ENCODE data around the gene AKAP3. TPM values are rescaled to one million over a fixed set of nuclear protein-coding genes. Genes with fewer than 3 reads are reported as not detected.

Gene AKAP3
- total RNA-seq: 1 to 10 TPM; 2.1 to 2.7 TPM

DNA sequence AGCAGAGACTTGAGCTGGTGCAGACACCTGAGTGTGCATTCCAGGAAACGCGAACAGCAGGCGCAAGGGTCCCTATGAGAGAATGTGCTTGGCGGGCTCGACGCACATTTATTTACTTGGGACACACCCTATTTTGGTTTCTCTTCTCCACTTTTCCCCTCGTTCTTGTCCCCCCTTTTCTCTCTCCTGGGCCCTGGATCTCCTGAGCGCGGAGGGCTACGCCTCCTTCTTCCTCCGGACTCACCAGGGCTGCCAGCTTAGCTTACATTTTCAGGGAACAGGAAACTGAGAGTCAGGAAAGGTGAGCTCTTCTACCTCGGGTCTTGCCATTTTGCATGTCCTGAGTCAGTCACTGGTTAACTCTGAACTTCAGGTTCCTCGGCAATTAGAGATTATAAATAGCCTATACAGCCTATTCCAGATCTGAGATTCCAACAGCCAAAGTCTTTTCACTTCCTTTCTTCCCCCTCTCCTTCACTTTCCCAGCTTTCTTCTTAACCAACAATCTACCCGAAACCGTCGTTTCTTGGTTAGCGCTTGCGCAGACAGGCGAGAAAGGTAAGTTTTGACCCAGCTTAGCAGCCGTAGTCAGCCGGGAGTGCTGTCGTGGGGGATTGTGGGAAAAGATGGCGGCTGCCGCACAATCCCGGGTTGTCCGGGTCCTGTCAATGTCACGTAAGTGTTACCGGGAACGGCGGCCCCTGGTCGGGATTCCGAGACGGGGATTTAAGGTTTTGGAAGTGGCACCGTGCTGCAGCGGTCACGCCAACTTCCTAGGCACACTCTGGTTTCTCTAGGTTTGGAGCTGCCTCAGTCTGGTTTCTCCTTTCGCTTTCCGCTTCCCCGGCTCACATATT lies at the start of gene AKAP3, which contains the start of gene NDUFA9:
Gene AKAP3 (minus strand): TSS at position 551 of the 857 bp plus-strand sequence. CDS start 10,855 bp downstream, outside the sequence.
Gene NDUFA9 (plus strand): TSS at position 614 of the 857 bp plus-strand sequence. CDS start 13 bp downstream, at position 627.
- peak within 1 kb of the TSS; percentile 94 for H3K27ac Mint-ChIP-seq
- no peaks in the 10 kb centered on the region for H3K9me3 Mint-ChIP-seq
- DNase-seq: peak; percentile 78
- H3K36me3 Mint-ChIP-seq: peaks cover 7% of the 10 kb centered on the region
- H3K4me1 Mint-ChIP-seq: peaks cover 40% of the 10 kb centered on the region
- H3K27me3 Mint-ChIP-seq: no peaks in the 10 kb centered on the region
- peak within 1 kb of the TSS; percentile 95 for H3K4me3 Mint-ChIP-seq

DNA sequence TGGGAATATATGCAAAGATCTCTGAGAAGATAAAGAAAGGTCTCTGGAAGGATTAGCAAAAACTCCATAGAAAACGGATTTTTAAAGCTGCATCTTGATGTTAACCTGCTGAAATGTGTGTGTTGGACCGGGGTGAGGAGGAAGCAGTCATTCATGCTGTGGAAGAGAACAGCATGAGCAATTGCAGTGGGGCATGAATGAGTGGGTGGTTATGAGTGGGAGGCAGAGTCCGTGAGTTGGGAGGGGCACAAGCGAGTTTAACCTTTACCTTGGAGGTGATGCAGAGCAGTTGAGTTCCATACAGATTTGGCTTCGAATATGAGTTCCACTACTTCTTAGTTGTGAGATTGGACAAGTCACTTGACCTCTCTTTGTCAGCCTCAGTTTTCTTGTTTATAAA lies 41.9 kb upstream of the AKAP3 start:
- Mint-ChIP-seq H3K36me3 (peaks cover 49% of the 10 kb centered on the region), H3K4me3 (no peak overlapping the region), H3K4me1 (no peaks in the 10 kb centered on the region), H3K9me3 (no peaks in the 10 kb centered on the region), H3K27me3 (no peaks in the 10 kb centered on the region), H3K27ac (no peak overlapping the region)
- no peak for DNase-seq

DNA sequence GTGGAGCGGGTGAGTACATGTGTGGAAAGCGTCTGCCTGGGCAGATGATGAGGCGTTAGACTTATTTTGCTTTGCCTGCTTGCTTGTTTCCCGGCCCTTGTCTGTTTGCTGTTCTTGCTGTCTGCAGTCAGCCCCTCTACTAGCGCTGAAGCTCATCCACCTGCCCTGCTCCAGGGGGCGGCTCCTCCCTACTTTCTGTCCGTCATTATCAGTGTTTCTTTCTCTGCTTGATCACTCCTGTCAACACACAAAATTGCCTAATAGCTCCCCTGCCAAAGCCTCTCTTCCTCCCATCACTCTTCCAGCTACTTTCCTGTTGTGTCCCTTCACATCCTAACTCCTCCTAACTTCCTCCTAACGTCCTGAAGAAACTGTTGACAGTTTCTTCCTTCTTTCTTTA lies 36.5 kb upstream of the AKAP3 start:
- Mint-ChIP-seq H3K4me1 (no peaks in the 10 kb centered on the region), H3K27me3 (no peaks in the 10 kb centered on the region), H3K36me3 (peaks cover 54% of the 10 kb centered on the region), H3K4me3 (no peak overlapping the region), H3K9me3 (no peaks in the 10 kb centered on the region), H3K27ac (no peak overlapping the region)
- DNase-seq: no peak

DNA sequence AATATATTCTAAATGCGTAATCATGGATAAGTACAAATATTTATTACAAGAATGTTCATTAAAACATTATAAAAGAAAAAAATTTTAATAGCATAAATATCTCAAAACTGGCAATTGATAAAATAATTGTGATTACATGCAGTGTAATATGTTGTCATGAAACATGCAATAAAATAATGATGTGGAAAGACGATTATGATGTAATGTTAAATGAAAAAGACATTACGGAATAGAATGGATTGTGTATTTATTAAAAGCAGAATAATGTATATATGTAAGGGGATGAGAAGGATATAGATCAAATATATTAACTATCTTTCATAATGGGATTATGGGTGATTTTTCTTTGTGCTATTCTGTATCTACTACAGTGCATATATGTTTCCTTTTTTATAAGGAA lies 32.9 kb upstream of the AKAP3 start:
- Mint-ChIP-seq H3K27ac (no peak overlapping the region), H3K9me3 (no peaks in the 10 kb centered on the region)

DNA sequence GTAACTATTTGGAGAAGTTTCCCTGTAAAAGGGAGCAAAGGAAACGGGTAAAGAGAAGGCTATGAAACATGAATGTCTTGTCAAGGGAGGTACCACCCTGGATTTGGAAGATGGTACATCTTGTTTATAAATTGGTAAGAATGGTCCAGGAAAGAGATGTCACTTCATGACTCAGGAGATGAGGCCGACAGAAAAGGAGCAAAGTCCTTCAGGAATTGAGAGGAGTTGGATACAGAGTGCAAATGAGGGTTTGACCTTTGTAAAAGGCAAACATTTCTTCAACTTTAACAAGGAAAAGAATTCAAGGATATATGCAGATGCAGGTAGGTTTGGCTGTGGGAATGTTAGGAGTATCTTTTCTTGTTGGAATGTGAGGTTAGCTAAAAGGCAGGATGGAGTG lies 30.9 kb upstream of the AKAP3 start:
- no peaks in the 10 kb centered on the region for H3K27me3 Mint-ChIP-seq
- DNase-seq: no peak
- H3K36me3 Mint-ChIP-seq: peaks cover 35% of the 10 kb centered on the region
- H3K4me3 Mint-ChIP-seq: no peak overlapping the region
- H3K27ac Mint-ChIP-seq: no peak overlapping the region
- H3K9me3 Mint-ChIP-seq: no peaks in the 10 kb centered on the region
- no peaks in the 10 kb centered on the region for H3K4me1 Mint-ChIP-seq

More for the DNA sequence above, 32.9 kb upstream of the AKAP3 start:
- H3K4me3 Mint-ChIP-seq: no peak overlapping the region
- H3K36me3 Mint-ChIP-seq: peaks cover 38% of the 10 kb centered on the region
- no peaks in the 10 kb centered on the region for H3K27me3 Mint-ChIP-seq
- DNase-seq: no peak
- H3K4me1 Mint-ChIP-seq: no peaks in the 10 kb centered on the region

DNA sequence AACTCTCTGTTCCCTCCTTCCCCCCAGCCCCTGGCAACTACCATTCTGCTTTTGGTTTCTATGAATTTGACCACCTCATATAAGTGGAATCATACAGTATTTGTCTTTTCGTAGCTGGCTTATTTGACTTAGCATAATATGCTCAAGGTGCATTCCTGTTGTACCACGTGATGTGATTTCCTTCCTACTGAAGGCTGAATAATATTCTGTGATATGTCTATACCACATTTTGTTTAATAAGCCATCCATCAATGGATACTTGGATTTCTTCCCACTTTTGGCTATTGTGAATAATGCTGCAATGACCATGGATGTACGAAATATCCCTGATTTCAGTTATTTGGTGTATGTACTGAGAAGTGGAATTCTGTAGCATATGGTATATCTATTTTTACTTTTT lies 16.4 kb upstream of the AKAP3 start:
- H3K4me3 Mint-ChIP-seq: no peak overlapping the region

DNA sequence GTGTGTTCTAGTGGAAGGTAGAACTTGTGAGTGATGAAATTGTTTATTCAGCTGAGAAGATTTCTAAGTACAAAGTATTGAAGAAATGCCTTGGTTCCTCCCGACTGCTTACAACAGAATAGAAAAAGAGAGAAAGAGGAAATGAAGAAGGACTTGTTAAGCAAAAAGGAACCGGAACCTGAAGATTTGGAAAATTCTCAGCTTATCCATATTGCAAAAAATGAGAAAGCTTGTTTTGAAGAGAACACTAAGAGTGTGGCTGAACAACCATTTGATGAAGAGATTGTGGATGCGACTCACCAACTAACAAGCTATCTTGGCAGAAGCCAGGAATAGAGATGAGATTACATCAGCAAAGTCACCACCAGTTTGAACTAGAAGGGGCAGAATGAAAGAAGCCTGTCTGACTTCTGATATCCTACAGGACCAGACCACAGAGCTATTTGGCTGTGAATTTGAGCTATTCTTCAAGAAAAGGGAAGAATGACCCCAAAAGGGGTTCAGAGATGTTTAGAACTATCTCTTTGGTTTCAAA lies 15.2 kb upstream of the AKAP3 start:
- H3K4me1 Mint-ChIP-seq: peaks cover 2% of the 10 kb centered on the region

More for the DNA sequence above, 16.4 kb upstream of the AKAP3 start:
- Mint-ChIP-seq H3K27me3 (no peaks in the 10 kb centered on the region), H3K36me3 (peaks cover 31% of the 10 kb centered on the region), H3K27ac (no peak overlapping the region), H3K9me3 (no peaks in the 10 kb centered on the region), H3K4me1 (peaks cover 2% of the 10 kb centered on the region)
- DNase-seq: no peak

DNA sequence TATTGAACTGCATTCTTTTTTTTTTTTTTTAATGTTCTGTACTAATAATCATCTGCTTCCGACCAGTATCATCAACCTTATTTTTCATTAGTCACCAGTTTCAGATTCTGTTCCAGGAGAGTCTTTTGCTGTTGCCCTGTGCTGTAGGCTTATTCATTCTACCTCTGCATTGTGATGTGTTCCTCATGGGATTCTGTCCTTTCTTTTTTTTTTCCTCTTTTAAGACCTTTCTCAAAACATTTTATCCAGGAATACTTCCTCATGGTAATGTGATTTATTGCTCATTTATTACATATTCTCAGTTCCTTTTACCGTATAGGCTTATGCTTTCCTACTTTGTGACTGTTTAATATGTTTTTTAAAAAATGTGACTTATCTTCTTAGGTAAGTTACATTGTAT lies 4.8 kb upstream of the AKAP3 start:
- H3K4me3 Mint-ChIP-seq: no peak overlapping the region
- H3K4me1 Mint-ChIP-seq: peaks cover 34% of the 10 kb centered on the region
- peaks cover 15% of the 10 kb centered on the region for H3K36me3 Mint-ChIP-seq
- DNase-seq: no peak
- no peaks in the 10 kb centered on the region for H3K9me3 Mint-ChIP-seq
- H3K27ac Mint-ChIP-seq: no peak overlapping the region
- H3K27me3 Mint-ChIP-seq: no peaks in the 10 kb centered on the region

More for the DNA sequence above, 15.2 kb upstream of the AKAP3 start:
- H3K9me3 Mint-ChIP-seq: no peaks in the 10 kb centered on the region
- H3K27ac Mint-ChIP-seq: peak overlapping the region; percentile 12
- no peak for DNase-seq
- H3K4me3 Mint-ChIP-seq: no peak overlapping the region
- no peaks in the 10 kb centered on the region for H3K27me3 Mint-ChIP-seq
- H3K36me3 Mint-ChIP-seq: peaks cover 33% of the 10 kb centered on the region

DNA sequence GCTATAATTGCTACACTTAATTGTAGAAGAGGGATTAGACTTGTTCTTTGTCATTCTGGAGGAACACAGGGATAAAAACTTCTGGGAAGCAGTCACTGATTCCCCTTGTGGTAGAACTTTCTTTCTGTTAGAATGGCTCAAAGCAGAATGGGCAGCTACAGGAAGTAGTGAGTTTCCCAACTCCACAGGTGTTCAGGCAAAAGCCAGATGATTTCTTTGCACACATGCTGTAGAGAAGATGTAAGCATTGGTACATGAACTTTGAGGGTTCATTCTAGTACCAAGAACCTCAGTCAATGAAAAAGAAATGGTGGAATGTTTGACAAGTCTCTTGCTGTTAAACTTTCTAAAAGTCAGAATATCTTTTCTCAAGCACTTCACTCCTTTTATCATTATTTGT lies 4.4 kb upstream of the AKAP3 start:
- Mint-ChIP-seq H3K36me3 (peaks cover 15% of the 10 kb centered on the region), H3K9me3 (no peaks in the 10 kb centered on the region), H3K27ac (no peak overlapping the region), H3K4me3 (no peak overlapping the region), H3K4me1 (peaks cover 35% of the 10 kb centered on the region), H3K27me3 (no peaks in the 10 kb centered on the region)
- DNase-seq: no peak

DNA sequence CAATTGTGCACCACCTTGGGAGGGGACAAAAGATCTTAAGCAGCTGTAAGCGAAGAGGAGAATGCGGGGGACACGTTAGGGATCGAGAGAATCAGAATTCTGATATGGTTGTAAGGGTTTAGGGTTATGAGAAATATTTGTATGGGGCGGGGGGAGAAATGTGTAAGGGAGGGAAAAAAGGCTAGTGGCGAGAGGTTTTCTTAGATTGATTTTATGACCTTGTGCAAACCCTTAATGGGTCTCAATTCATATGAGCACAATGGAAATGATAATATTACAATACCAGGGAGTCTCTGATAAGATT lies 459 bp upstream of the AKAP3 start:
- Mint-ChIP-seq H3K4me3 (peak overlapping the region; percentile 95), H3K27ac (peak overlapping the region; percentile 94), H3K4me1 (peaks cover 40% of the 10 kb centered on the region), H3K27me3 (no peaks in the 10 kb centered on the region), H3K9me3 (no peaks in the 10 kb centered on the region), H3K36me3 (peaks cover 10% of the 10 kb centered on the region)
- DNase-seq: no peak

DNA sequence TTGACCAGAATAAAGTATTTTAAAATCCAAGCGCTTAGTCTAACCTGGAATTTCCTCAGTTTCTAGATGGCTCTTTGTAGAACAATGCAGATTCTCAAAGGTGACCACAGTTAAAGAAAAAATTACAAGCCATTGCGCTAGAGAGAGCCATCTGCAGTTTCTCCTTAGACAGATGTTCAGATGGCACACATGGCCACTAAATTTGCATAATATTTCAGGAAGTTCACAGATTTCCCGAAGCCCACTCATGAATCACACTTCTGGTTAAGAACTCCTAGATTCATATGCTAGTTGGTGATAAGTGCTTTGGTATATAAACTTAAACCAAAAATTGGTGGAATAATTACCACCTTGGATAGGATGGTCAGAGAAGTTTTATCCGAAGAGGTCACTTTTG lies 749 bp downstream of the AKAP3 start:
- H3K27ac Mint-ChIP-seq: peak overlapping the region; percentile 94
- no peaks in the 10 kb centered on the region for H3K9me3 Mint-ChIP-seq
- peaks cover 5% of the 10 kb centered on the region for H3K36me3 Mint-ChIP-seq
- no peaks in the 10 kb centered on the region for H3K27me3 Mint-ChIP-seq
- H3K4me3 Mint-ChIP-seq: peak overlapping the region; percentile 95
- no peak for DNase-seq
- H3K4me1 Mint-ChIP-seq: peaks cover 36% of the 10 kb centered on the region

DNA sequence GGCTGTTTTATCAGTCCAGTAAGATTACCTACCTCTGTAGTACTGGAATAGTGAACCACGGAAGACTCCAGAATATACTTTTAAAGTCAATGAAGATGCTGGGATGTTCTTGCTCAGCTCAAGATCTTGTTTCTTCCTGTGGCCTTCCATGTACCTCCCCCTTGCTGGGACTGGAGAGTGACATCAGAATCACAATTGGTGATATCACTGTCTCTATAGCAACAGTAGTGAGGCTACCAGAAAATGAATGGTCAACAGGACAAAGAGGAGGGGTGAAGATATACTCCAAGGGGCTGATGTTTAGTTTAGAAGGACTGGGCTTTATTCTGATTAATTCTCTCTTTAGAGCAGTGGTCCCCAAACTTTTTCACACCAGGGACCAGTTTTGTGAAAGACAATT lies 3.8 kb downstream of the AKAP3 start:
- DNase-seq: no peak
- H3K36me3 Mint-ChIP-seq: no peaks in the 10 kb centered on the region
- H3K9me3 Mint-ChIP-seq: no peaks in the 10 kb centered on the region
- no peaks in the 10 kb centered on the region for H3K27me3 Mint-ChIP-seq
- no peak overlapping the region for H3K27ac Mint-ChIP-seq
- H3K4me3 Mint-ChIP-seq: no peak overlapping the region
- H3K4me1 Mint-ChIP-seq: peaks cover 11% of the 10 kb centered on the region

DNA sequence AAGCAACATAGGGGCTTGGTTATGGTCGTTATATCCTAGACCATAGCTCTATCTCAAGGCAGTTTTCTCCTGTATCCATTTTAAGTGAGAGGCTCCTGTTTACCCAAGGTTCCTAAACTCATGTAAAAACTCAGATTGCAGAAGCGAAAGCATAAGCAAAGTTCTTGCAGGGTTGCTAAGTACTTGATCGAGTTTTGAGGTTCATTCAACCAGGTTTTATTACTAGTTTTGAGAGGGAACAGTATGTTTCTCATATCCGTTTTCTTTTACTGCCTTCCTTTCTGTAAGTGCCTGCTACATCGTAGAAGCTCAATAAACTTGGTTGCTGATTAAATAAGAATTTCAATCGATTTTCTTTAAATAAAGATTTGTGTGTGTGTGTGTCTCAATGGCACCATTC lies 5.1 kb downstream of the AKAP3 start:
- Mint-ChIP-seq H3K4me1 (peaks cover 6% of the 10 kb centered on the region), H3K4me3 (no peak overlapping the region), H3K9me3 (no peaks in the 10 kb centered on the region)

DNA sequence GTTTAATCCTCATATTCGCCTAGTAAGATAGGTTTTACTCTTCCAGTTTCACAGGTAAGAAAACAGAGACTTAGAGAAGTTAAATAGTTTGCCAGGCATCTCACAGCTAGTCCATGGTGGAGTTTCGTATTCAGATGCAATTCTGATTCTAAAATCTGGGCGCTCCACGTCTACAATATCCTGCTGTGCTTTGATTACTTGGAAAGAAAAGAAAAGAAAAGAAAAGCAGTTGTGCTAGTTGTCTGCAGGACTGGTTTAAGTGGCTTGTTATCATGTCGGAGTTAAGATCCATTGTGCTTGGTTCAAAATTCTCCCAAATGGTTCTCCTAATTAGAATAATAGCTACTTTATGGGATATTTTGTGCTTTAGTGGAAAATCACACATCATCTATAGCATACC lies 18.6 kb downstream of the AKAP3 start:
- no peak for DNase-seq
- H3K4me1 Mint-ChIP-seq: no peaks in the 10 kb centered on the region
- H3K4me3 Mint-ChIP-seq: no peak overlapping the region
- no peaks in the 10 kb centered on the region for H3K9me3 Mint-ChIP-seq
- H3K27ac Mint-ChIP-seq: no peak overlapping the region
- no peaks in the 10 kb centered on the region for H3K27me3 Mint-ChIP-seq
- no peaks in the 10 kb centered on the region for H3K36me3 Mint-ChIP-seq

More for the DNA sequence above, 5.1 kb downstream of the AKAP3 start:
- H3K36me3 Mint-ChIP-seq: no peaks in the 10 kb centered on the region
- DNase-seq: no peak
- no peak overlapping the region for H3K27ac Mint-ChIP-seq
- no peaks in the 10 kb centered on the region for H3K27me3 Mint-ChIP-seq

DNA sequence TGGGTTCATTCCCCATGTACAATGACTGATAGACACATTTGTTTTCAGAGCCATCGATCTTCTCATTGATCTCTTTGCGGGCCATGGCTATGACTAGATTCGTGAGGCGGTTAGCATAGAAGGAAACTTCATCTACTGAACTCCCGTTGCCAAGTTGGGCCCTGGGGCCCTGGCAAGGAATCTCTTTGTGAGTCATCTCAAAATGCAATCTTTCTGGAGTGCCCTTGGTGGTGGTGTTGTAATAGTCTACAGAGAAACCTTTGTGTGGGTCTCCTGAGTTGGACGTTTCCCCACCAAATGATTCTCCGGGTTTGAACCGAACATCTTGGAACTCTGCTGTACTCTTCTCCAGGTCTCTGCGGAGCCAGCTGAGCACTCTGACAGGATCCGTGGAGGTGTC lies 20.4 kb downstream of the AKAP3 start:
- Mint-ChIP-seq H3K27ac (no peak overlapping the region), H3K9me3 (no peaks in the 10 kb centered on the region), H3K4me3 (no peak overlapping the region), H3K36me3 (no peaks in the 10 kb centered on the region), H3K27me3 (no peaks in the 10 kb centered on the region), H3K4me1 (no peaks in the 10 kb centered on the region)
- no peak for DNase-seq

DNA sequence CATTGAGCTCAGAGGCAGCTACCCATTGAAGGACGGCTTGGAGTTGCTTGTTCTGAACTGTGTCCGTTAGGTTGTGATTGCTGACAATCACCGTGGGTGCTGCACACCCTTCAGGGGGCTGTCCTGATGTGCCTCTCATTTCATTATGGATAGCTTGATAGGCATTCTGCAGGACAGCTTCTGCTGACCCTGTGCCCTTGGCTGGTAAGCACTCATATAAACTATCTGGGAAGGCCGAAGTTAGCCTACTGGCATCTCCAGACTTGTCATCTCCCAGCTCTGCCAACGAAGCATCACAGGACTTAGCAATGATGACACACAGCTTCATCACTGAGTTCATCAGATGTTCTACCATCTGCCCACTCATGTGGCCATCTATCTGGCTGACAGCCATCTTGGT lies 22.3 kb downstream of the AKAP3 start:
- H3K27me3 Mint-ChIP-seq: peaks cover 4% of the 10 kb centered on the region
- H3K9me3 Mint-ChIP-seq: no peaks in the 10 kb centered on the region
- no peak overlapping the region for H3K4me3 Mint-ChIP-seq
- DNase-seq: no peak
- no peak overlapping the region for H3K27ac Mint-ChIP-seq
- no peaks in the 10 kb centered on the region for H3K4me1 Mint-ChIP-seq
- H3K36me3 Mint-ChIP-seq: no peaks in the 10 kb centered on the region
